Measurements from ENCODE around the gene SUSD3. TPM values are rescaled to one million over a fixed set of nuclear protein-coding genes. Genes with fewer than 3 reads are reported as not detected.

SUSD3 gene
- total RNA-seq, 1 experiment from 2014 or later = 11.9 TPM

DNA sequence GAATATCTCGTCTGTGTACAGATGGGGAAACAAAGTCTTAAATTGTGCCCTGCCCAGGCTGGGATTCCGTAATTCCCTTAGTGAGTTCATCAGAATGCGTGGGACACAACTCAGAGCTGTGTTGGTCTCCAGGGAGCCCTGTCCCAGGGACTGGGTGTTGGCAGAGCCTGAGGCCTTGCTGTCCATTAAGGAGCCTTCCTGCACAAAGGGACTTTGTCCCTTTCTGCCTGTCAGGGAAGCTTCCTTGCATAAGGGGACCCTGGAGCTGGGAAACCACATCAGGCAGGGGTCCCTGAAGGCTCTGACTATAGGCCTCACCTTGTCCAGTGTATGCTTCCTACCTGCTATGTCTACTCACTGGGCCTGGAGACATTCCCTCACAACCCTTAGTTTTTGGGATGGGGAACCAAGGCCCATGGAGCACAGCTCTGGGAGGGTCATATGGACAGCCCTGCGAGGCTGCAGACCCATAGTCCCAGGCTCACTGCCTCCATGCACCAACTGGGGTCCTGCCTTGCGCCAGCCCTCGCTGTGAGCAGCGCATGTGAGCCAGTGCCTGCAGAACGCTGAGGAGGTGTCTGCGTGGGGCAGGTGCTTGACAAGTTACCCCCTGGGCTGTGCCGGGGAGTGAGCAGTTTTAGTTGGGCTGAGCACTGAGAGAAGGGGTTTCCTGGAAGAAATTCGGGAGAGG, 39.2 kb downstream of the SUSD3 start (continued):
- TF ChIP-seq HMGXB4 (CRISPR knock-in tag; IDR thresholded peaks at IDR 0.05) = no peak
- TF ChIP-seq, protein P1, sequence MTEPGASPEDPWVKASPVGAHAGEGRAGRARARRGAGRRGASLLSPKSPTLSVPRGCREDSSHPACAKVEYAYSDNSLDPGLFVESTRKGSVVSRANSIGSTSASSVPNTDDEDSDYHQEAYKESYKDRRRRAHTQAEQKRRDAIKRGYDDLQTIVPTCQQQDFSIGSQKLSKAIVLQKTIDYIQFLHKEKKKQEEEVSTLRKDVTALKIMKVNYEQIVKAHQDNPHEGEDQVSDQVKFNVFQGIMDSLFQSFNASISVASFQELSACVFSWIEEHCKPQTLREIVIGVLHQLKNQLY (CRISPR knock-in tag; IDR thresholded peaks at IDR 0.05) = no peak
- TF ChIP-seq E2F5 (CRISPR knock-in tag; IDR thresholded peaks at IDR 0.05) = no peak
- TF ChIP-seq ZNF423 (CRISPR knock-in tag; IDR thresholded peaks at IDR 0.05) = no peak
- TF ChIP-seq, protein P2, sequence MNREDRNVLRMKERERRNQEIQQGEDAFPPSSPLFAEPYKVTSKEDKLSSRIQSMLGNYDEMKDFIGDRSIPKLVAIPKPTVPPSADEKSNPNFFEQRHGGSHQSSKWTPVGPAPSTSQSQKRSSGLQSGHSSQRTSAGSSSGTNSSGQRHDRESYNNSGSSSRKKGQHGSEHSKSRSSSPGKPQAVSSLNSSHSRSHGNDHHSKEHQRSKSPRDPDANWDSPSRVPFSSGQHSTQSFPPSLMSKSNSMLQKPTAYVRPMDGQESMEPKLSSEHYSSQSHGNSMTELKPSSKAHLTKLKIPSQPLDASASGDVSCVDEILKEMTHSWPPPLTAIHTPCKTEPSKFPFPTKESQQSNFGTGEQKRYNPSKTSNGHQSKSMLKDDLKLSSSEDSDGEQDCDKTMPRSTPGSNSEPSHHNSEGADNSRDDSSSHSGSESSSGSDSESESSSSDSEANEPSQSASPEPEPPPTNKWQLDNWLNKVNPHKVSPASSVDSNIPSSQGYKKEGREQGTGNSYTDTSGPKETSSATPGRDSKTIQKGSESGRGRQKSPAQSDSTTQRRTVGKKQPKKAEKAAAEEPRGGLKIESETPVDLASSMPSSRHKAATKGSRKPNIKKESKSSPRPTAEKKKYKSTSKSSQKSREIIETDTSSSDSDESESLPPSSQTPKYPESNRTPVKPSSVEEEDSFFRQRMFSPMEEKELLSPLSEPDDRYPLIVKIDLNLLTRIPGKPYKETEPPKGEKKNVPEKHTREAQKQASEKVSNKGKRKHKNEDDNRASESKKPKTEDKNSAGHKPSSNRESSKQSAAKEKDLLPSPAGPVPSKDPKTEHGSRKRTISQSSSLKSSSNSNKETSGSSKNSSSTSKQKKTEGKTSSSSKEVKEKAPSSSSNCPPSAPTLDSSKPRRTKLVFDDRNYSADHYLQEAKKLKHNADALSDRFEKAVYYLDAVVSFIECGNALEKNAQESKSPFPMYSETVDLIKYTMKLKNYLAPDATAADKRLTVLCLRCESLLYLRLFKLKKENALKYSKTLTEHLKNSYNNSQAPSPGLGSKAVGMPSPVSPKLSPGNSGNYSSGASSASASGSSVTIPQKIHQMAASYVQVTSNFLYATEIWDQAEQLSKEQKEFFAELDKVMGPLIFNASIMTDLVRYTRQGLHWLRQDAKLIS (CRISPR knock-in tag; IDR thresholded peaks at IDR 0.05; ENCODE audit: borderline replicate concordance) = no peak
- no peak for TF ChIP-seq TCF7 (CRISPR knock-in tag; IDR thresholded peaks at IDR 0.05; ENCODE audit: low read depth)
- TF ChIP-seq NFATC4 (CRISPR knock-in tag; IDR thresholded peaks at IDR 0.05) = no peak

DNA sequence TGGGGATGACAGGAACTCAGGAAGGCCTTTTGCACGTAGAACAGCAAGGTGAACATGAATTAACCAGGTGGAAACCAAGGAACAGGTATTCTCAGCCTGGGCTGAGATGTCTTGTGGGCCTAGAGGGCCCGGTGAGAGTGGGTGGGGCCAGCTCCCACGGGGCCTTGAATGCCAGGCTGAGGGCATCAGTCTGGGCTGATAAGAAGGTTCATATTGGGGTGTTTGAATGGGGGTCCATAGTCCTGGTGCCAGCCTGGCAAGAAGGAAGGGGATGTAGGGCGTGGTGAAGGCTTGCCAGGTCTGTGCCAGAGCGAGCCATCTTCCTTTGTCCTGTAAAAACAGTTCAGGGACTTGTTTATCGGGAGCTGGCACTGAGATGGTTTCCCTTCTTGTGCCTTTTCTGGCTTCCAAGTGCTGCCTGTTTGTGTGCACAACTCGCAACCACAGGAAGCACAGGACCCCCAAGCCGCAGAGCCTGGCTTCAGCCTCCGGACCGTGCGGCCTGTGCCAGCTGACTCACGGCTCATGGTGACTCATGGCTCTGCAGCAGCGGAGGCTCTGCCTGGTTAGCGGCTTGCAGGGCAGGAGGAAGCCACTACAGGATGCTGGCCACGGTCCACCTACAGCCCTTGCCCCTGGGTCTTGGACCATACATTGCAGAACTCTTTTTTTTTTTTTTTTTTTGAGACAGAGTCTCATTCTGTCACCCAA, 39.9 kb downstream of the SUSD3 start:
- peaks cover 21% of the 10 kb centered on the region for H3K4me1 Mint-ChIP-seq
- DNase-seq (ENCODE audit: low spot score) (no peak), ATAC-seq (no peak)
- no peak overlapping the region for H3K27ac Mint-ChIP-seq
- CTCF ChIA-PET = no interaction called here
- TF ChIP-seq MYBL2 (CRISPR knock-in tag; IDR thresholded peaks at IDR 0.05) (no peak), EMX1 (CRISPR knock-in tag; IDR thresholded peaks at IDR 0.05) (no peak), IRF1 (CRISPR knock-in tag; IDR thresholded peaks at IDR 0.05) (no peak), ZNF423 (CRISPR knock-in tag; IDR thresholded peaks at IDR 0.05) (no peak), FOXK1 (CRISPR knock-in tag; IDR thresholded peaks at IDR 0.05) (no peak), USF2 (CRISPR knock-in tag; IDR thresholded peaks at IDR 0.05) (no peak), FOXP4 (CRISPR knock-in tag; IDR thresholded peaks at IDR 0.05) (no peak), SOX15 (CRISPR knock-in tag; IDR thresholded peaks at IDR 0.05) (no peak), OVOL2 (CRISPR knock-in tag; IDR thresholded peaks at IDR 0.05; ENCODE audit: borderline replicate concordance) (no peak)
- TF ChIP-seq, protein P3, sequence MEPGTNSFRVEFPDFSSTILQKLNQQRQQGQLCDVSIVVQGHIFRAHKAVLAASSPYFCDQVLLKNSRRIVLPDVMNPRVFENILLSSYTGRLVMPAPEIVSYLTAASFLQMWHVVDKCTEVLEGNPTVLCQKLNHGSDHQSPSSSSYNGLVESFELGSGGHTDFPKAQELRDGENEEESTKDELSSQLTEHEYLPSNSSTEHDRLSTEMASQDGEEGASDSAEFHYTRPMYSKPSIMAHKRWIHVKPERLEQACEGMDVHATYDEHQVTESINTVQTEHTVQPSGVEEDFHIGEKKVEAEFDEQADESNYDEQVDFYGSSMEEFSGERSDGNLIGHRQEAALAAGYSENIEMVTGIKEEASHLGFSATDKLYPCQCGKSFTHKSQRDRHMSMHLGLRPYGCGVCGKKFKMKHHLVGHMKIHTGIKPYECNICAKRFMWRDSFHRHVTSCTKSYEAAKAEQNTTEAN (CRISPR knock-in tag; IDR thresholded peaks at IDR 0.05) = no peak
- peaks cover 6% of the 10 kb centered on the region for H3K36me3 Mint-ChIP-seq
- H3K4me3 Mint-ChIP-seq = no peak overlapping the region
- no peaks in the 10 kb centered on the region for H3K27me3 Mint-ChIP-seq (ENCODE audit: low read depth)
- POLR2A ChIA-PET = interaction anchor here (0.6 kb wide), 1 partner anchor 23 kb away, joined by 3 read pairs; no protein-coding TSS in a partner anchor
- H3K9me3 Mint-ChIP-seq = peaks cover 11% of the 10 kb centered on the region
